ENCODE data around the gene PSEN2. TPM values are rescaled to one million over a fixed set of nuclear protein-coding genes. Genes with fewer than 3 reads are reported as not detected.

PSEN2 gene
- total RNA-seq, 2 donors from 2014 or later = 45.3 to 78.3 TPM

DNA sequence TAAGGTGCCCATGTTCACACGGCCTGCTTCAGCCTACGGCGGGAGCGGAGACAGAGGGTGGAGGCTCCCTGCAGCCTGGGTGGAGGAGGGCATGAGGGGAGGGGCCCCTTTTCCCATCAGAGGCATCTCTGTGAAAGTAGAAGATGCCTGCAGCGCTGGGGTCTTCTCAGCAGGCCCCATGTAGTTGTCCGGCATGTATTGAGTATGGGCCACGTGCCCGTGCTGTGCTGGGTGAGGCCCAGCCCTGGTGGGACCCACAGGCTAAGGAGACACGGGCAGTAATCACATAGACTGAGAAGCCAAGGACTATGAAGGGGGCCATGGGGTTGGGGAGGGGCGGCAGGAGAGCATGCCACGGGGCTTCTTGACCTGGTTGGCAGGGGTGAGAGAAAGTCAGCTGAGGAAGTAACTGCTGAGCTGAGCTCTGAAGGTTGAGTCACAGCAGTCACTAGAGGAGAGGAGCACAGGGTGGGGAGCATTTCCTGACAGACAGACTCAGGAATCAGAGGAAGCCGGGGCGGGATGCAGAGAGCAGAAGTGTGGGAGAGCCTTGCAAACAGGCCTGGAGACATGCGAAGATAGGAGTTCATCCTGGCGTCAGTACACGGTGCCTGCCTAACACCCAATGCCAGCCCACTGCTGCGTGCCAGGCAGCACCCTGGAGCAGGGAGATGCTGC lies 21.6 kb downstream of the PSEN2 start:
- Histone ChIP-seq H3K27ac (no peak overlapping the region), H3K27me3 (replicated peaks; ENCODE audit: insufficient read depth) (no peaks in the 10 kb centered on the region), H3K9me3 (no peaks in the 10 kb centered on the region), H3K4me3 (no peak overlapping the region), H3K36me3 (no peaks in the 10 kb centered on the region), H3K4me1 (replicated peaks) (no peaks in the 10 kb centered on the region)
- DNase-seq (ENCODE audit: low spot score) = no peak
- no peak for TF ChIP-seq POLR2AphosphoS5 (IDR thresholded peaks at IDR 0.05)
- no peak for TF ChIP-seq POLR2A (IDR thresholded peaks at IDR 0.05)
- TF ChIP-seq, protein P1, sequence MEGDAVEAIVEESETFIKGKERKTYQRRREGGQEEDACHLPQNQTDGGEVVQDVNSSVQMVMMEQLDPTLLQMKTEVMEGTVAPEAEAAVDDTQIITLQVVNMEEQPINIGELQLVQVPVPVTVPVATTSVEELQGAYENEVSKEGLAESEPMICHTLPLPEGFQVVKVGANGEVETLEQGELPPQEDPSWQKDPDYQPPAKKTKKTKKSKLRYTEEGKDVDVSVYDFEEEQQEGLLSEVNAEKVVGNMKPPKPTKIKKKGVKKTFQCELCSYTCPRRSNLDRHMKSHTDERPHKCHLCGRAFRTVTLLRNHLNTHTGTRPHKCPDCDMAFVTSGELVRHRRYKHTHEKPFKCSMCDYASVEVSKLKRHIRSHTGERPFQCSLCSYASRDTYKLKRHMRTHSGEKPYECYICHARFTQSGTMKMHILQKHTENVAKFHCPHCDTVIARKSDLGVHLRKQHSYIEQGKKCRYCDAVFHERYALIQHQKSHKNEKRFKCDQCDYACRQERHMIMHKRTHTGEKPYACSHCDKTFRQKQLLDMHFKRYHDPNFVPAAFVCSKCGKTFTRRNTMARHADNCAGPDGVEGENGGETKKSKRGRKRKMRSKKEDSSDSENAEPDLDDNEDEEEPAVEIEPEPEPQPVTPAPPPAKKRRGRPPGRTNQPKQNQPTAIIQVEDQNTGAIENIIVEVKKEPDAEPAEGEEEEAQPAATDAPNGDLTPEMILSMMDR (IDR thresholded peaks at IDR 0.05) = no peak
- intact Hi-C loops (cut with DNase I) = no loop called here
- 90% methylated on average over 17 of the region's 17 CpGs for WGBS

DNA sequence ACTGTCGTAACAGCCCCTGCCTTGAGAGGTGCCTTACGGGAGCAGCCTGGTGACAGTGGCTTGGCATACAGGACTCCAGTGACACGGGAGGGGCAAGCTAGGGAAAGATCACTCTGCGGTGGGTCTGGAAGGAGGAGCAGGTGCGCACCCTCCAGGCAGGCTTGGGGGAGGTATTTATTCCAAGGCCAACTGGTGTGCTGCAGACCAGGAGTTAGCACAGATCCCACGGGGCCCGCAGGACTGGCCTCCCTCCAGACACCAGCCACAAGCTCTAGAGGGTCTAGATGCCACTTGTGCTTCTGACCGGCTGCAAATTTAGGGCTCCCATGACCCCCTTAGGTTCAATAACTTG lies 22.1 kb downstream of the PSEN2 start:
- no peak overlapping the region for H3K4me3 ChIP-seq
- no peaks in the 10 kb centered on the region for H3K36me3 ChIP-seq
- no peak for TF ChIP-seq POLR2A (IDR thresholded peaks at IDR 0.05)
- TF ChIP-seq, protein P1 (IDR thresholded peaks at IDR 0.05) = no peak
- no peak for TF ChIP-seq POLR2AphosphoS5 (IDR thresholded peaks at IDR 0.05)
- no peak for DNase-seq (ENCODE audit: low spot score)
- no peaks in the 10 kb centered on the region for H3K27me3 ChIP-seq (replicated peaks; ENCODE audit: insufficient read depth)
- intact Hi-C loops (cut with DNase I) = no loop called here
- H3K4me1 ChIP-seq (replicated peaks) = no peaks in the 10 kb centered on the region
- H3K9me3 ChIP-seq = no peaks in the 10 kb centered on the region
- WGBS = 74% methylated on average over 8 of the region's 8 CpGs
- H3K27ac ChIP-seq = no peak overlapping the region

DNA sequence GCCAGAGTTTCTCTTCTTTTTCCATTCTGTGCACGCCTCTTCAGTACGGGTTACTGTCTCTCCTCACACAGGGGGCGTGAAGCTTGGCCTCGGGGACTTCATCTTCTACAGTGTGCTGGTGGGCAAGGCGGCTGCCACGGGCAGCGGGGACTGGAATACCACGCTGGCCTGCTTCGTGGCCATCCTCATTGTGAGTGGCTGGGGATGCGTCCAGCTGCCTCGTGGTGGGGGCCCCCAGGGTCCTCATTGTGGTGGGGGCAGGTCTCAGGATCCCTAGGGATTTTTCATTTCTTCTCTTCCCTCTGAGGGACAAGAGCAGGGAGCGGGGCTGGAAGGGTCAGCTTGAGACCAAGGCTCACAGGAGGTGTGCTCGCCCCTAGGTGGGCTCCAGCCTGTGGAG lies 23.5 kb downstream of the PSEN2 start:
- 96% methylated on average over 13 of the region's 13 CpGs for WGBS
- DNase-seq (ENCODE audit: low spot score) = no peak
- Histone ChIP-seq H3K27me3 (replicated peaks; ENCODE audit: insufficient read depth) (no peaks in the 10 kb centered on the region), H3K9me3 (no peaks in the 10 kb centered on the region), H3K36me3 (no peaks in the 10 kb centered on the region), H3K27ac (no peak overlapping the region), H3K4me3 (no peak overlapping the region), H3K4me1 (replicated peaks) (no peaks in the 10 kb centered on the region)
- TF ChIP-seq POLR2AphosphoS5 (IDR thresholded peaks at IDR 0.05) (no peak), POLR2A (IDR thresholded peaks at IDR 0.05) (no peak)
- TF ChIP-seq, protein P1 (IDR thresholded peaks at IDR 0.05) = no peak
- intact Hi-C loops (cut with DNase I) = no loop called here

DNA sequence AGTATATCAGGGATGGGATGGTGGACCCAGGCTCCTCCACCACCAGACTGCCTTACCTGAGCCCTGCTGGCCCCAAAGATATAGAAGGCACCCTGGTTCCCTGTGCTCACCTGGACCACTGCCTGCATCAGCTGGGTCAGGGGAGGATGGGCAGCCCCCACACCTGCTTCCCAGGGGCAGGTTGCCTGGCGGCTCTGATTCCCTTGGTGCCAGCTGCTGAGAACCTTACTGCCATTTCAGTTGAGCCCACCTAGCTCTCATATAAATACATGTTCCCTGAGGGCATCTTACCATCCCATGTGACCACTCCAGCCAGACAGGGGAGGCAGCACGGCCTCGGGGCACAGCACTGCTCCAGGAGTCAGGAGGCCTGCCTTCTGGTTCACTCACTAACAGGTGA lies 24.4 kb downstream of the PSEN2 start:
- no peak for TF ChIP-seq POLR2AphosphoS5 (IDR thresholded peaks at IDR 0.05)
- TF ChIP-seq, protein P1 (IDR thresholded peaks at IDR 0.05) = no peak
- TF ChIP-seq POLR2A (IDR thresholded peaks at IDR 0.05) = no peak
- no peak for DNase-seq (ENCODE audit: low spot score)
- H3K4me1 ChIP-seq (replicated peaks) = no peaks in the 10 kb centered on the region
- H3K36me3 ChIP-seq = no peaks in the 10 kb centered on the region
- intact Hi-C loops (cut with DNase I) = no loop called here
- H3K4me3 ChIP-seq = no peak overlapping the region
- 100% methylated on average over 3 of the region's 3 CpGs for WGBS
- H3K27me3 ChIP-seq (replicated peaks; ENCODE audit: insufficient read depth) = no peaks in the 10 kb centered on the region
- peak overlapping the region; percentile 22 to 48 for H3K27ac ChIP-seq
- H3K9me3 ChIP-seq = no peaks in the 10 kb centered on the region

DNA sequence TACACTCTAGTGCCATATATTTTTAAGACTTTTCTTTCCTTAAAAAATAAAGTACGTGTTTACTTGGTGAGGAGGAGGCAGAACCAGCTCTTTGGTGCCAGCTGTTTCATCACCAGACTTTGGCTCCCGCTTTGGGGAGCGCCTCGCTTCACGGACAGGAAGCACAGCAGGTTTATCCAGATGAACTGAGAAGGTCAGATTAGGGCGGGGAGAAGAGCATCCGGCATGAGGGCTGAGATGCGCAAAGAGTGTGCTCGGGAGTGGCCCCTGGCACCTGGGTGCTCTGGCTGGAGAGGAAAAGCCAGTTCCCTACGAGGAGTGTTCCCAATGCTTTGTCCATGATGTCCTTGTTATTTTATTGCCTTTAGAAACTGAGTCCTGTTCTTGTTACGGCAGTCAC lies 25.2 kb downstream of the PSEN2 start:
- 39% methylated on average over 11 of the region's 11 CpGs for WGBS
- Histone ChIP-seq H3K27ac (peak overlapping the region; percentile 22 to 48), H3K36me3 (no peaks in the 10 kb centered on the region), H3K27me3 (replicated peaks; ENCODE audit: insufficient read depth) (no peaks in the 10 kb centered on the region), H3K4me1 (replicated peaks) (no peaks in the 10 kb centered on the region), H3K9me3 (no peaks in the 10 kb centered on the region), H3K4me3 (no peak overlapping the region)
- intact Hi-C loops (cut with DNase I) = no loop called here
- peak; percentile 73 for DNase-seq (ENCODE audit: low spot score)
- TF ChIP-seq POLR2A (IDR thresholded peaks at IDR 0.05) (no peak), POLR2AphosphoS5 (IDR thresholded peaks at IDR 0.05) (peak; percentile 67)

All from prostate gland (tissue), 2 donors.